Measurements from ENCODE around the gene WDR5.

The WDR5 gene

DNA sequence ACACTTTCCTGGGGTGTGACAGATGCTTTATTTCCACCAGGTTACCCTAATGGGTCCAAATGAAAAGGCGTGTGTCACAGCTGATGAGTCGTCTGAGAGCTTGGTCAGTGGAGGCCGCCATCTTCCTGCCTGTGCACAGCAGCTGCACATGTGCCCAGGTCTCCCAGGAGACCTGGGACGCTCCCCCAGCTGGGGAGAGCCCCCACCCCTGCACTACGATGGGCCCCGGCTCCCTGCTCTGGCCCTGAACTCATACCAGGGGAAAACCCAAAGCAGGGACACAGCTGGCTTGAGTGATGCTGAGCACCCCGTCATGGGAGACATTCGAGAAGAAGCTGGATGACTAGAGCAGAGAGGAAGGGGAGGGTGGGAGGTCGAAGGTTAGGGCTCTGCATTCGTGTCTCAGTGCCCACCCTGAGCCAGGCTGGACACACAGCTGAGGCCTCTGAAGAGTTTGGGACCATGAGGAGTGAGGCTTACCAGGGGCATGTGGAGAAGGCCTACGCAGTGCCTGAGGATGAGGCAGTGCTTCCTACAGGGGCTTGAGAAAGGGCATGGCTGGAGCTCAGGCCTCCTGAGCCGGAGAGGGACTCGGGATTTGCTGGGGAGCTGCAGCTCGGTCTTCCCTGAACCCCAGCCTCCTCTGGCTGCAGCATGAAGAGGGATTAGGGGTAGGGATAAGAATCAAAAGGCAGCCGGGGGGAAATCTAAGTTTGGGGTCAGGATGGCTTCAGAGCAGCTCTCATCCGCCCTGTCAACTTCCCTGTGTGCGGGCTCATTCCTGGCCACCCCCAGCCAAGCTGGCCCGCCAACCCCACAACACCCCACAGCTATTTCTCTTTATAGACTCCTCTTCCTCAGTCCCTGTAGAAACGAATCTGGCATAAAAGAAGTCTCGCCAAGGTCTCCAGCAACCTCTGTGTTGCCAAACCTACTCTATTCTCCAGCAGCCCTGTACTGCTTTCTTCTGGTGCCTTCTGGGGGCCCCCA is 70.7 kb downstream of the WDR5 start:
- no peak for TF ChIP-seq JUND (IDR thresholded peaks at IDR 0.05; ENCODE audit: low read depth)
- in situ Hi-C loops (cut with HindIII; ENCODE audit: low pct_unique_long_range_greater_than_20kb, low sequenced_read_pairs) = no loop called here
- no peak for DNase-seq (ENCODE audit: low read depth in 1 of 2, low spot score in 1 of 2)

DNA sequence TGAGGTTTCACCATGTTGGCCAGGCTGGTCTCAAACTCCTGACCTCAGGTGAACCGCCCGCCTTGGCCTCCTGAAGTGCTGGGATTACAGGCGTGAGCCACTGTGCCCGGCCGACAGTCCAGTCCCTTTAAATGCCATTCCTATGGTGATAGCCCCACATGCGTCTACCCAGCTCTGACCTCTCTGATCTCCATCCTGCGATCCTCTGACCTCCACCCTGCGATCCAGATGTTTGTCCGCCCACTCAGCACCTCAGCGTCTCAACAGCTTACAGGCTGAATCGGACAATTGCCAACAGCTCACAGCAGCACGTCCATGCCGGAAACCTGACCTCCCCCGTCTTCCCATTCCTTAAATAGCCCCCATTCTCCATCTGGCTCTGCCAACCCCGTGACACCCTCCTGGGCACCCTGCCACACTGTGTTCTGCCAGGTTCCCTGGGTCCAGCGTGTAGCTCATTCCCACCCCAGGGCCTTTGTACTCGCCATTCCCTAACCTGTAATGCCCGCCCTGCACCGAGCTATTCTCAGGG is 72.5 kb downstream of the WDR5 start:
- TF ChIP-seq JUND (IDR thresholded peaks at IDR 0.05; ENCODE audit: low read depth) = no peak
- in situ Hi-C loops (cut with HindIII; ENCODE audit: low pct_unique_long_range_greater_than_20kb, low sequenced_read_pairs) = no loop called here
- no peak for DNase-seq (ENCODE audit: low read depth in 1 of 2, low spot score in 1 of 2)

GRCh38 chr9:134208981-134209725 is 73.3 kb downstream of the WDR5 start:
- DNase-seq (ENCODE audit: low read depth in 1 of 2, low spot score in 1 of 2) = no peak
- in situ Hi-C loops (cut with HindIII; ENCODE audit: low pct_unique_long_range_greater_than_20kb, low sequenced_read_pairs) = no loop called here
- no peak for TF ChIP-seq JUND (IDR thresholded peaks at IDR 0.05; ENCODE audit: low read depth)
